ENCODE results near the gene LRRC28. TPM values are rescaled to one million over a fixed set of nuclear protein-coding genes. Genes with fewer than 3 reads are reported as not detected.

The LRRC28 gene
- total RNA-seq, 1 experiment from 2014 or later = 28.4 TPM

DNA sequence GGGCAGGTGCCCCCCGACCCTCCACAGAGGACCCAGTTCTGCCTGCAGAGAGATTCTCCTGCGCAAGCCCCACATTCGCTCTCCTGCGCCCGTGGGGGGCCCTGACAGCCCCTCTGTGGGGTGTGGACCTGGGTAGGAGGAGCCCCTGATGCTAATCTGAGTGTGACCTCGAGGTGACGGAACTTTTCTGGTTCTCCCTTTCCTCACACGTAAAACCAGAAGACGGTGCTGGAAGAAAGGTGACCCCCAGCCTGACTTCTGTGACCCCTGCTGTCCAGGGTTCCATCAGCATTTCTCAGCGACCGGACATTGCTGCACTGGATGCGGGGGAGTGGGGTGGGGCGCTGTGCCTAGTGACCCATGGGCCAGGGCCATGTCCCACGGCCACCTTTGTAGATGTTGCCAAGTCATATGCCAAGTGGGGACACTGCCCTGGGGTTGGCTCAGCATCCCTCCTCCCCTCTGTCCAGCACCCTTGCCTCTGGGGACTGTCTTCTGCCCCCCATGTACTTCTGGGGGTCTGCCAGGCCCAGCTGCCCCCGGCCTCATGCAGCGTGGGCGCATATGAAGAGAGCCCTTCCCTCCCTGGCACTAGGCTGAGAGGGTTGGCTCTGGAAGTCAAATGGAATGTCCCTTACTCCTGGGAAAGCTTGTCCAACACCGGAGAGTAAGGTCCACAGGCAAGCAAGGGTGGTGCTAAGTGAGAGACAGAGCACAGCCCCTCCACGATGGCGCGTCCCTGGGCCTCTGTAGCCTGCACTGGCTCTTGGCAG, 185.4 kb downstream of the LRRC28 start:
- intact Hi-C loops (cut with micrococcal nuclease; ENCODE audit: unreplicated experiment) = no loop called here
- POLR2A ChIA-PET (ENCODE audit: low non-redundant PET) = no interaction called here
- Histone ChIP-seq H3K36me3 (ENCODE audit: insufficient read depth, low read length, poor library complexity, severe bottlenecking) (no peaks in the 10 kb centered on the region), H3K4me1 (ENCODE audit: insufficient read depth, low read length, poor library complexity, severe bottlenecking) (peaks cover 12% of the 10 kb centered on the region), H3K27ac (ENCODE audit: low read depth, low read length, poor library complexity, severe bottlenecking) (no peak overlapping the region), H3K27me3 (replicated peaks; ENCODE audit: insufficient read depth, low read depth, low read length, poor library complexity) (no peaks in the 10 kb centered on the region), H3K4me3 (ENCODE audit: low read depth, low read length, poor library complexity, severe bottlenecking) (no peak overlapping the region), H3K9me3 (ENCODE audit: low read depth, low read length, poor library complexity, severe bottlenecking) (no peaks in the 10 kb centered on the region)
- BruUV-seq (replicated peaks) = no TSS peak
- TF ChIP-seq EZH2 (IDR thresholded peaks at IDR 0.05; ENCODE audit: borderline replicate concordance, low read depth, low read length, poor library complexity, severe bottlenecking) (no peak), CTCF (conservative IDR thresholded peaks at IDR 0.05; ENCODE audit: low read depth, low read length) (no peak)
- DNase-seq (ENCODE audit: low spot score) = no peak
- CTCF ChIA-PET = no interaction called here

- TF ChIP-seq EZH2 (IDR thresholded peaks at IDR 0.05; ENCODE audit: borderline replicate concordance, low read depth, low read length, poor library complexity, severe bottlenecking) (no peak), CTCF (conservative IDR thresholded peaks at IDR 0.05; ENCODE audit: low read depth, low read length) (no peak)
- ChIA-PET CTCF (no interaction called here), POLR2A (ENCODE audit: low non-redundant PET) (no interaction called here)
- H3K27ac ChIP-seq (ENCODE audit: low read depth, low read length, poor library complexity, severe bottlenecking) = no peak overlapping the region
- H3K9me3 ChIP-seq (ENCODE audit: low read depth, low read length, poor library complexity, severe bottlenecking) = no peaks in the 10 kb centered on the region
- H3K4me1 ChIP-seq (ENCODE audit: insufficient read depth, low read length, poor library complexity, severe bottlenecking) = peaks cover 12% of the 10 kb centered on the region
- intact Hi-C loops (cut with micrococcal nuclease; ENCODE audit: unreplicated experiment) = no loop called here
- DNase-seq (ENCODE audit: low spot score) = no peak
- no peak overlapping the region for H3K4me3 ChIP-seq (ENCODE audit: low read depth, low read length, poor library complexity, severe bottlenecking)
- BruUV-seq (replicated peaks) = no TSS peak
- H3K36me3 ChIP-seq (ENCODE audit: insufficient read depth, low read length, poor library complexity, severe bottlenecking) = no peaks in the 10 kb centered on the region
- H3K27me3 ChIP-seq (replicated peaks; ENCODE audit: insufficient read depth, low read depth, low read length, poor library complexity) = no peaks in the 10 kb centered on the region
These were observed 186.3 kb downstream of the LRRC28 start for GRCh38 chr15:99437315-99438223.

- H3K9me3 ChIP-seq (ENCODE audit: low read depth, low read length, poor library complexity, severe bottlenecking) = no peaks in the 10 kb centered on the region
- H3K36me3 ChIP-seq (ENCODE audit: insufficient read depth, low read length, poor library complexity, severe bottlenecking) = no peaks in the 10 kb centered on the region
- H3K27ac ChIP-seq (ENCODE audit: low read depth, low read length, poor library complexity, severe bottlenecking) = no peak overlapping the region
- no peak overlapping the region for H3K4me3 ChIP-seq (ENCODE audit: low read depth, low read length, poor library complexity, severe bottlenecking)
- CTCF ChIA-PET = no interaction called here
- intact Hi-C loops (cut with micrococcal nuclease; ENCODE audit: unreplicated experiment) = no loop called here
- no peak for DNase-seq (ENCODE audit: low spot score)
- POLR2A ChIA-PET (ENCODE audit: low non-redundant PET) = no interaction called here
- no peak for TF ChIP-seq EZH2 (IDR thresholded peaks at IDR 0.05; ENCODE audit: borderline replicate concordance, low read depth, low read length, poor library complexity, severe bottlenecking)
- no peak for TF ChIP-seq CTCF (conservative IDR thresholded peaks at IDR 0.05; ENCODE audit: low read depth, low read length)
- peaks cover 12% of the 10 kb centered on the region for H3K4me1 ChIP-seq (ENCODE audit: insufficient read depth, low read length, poor library complexity, severe bottlenecking)
- H3K27me3 ChIP-seq (replicated peaks; ENCODE audit: insufficient read depth, low read depth, low read length, poor library complexity) = no peaks in the 10 kb centered on the region
- BruUV-seq (replicated peaks) = no TSS peak
These were observed 186.9 kb downstream of the LRRC28 start for GRCh38 chr15:99438224-99438585.
